Activated CD4-positive, alpha-beta T cell treated with anti-CD3 and anti-CD28 coated beads, Interleukin-10, Interleukin-2, amounts not matched to agents 100 ng/mL and 50 ng/mL, durations not matched to agents 16 hours and 8 hours (primary cell): ENCODE results near the gene AIPL1.

Source experiments
- DNase-seq: peaks from one replicate; pipeline ENCODE4 v3.0.0-alpha.2; 2020

AIPL1 gene

DNA sequence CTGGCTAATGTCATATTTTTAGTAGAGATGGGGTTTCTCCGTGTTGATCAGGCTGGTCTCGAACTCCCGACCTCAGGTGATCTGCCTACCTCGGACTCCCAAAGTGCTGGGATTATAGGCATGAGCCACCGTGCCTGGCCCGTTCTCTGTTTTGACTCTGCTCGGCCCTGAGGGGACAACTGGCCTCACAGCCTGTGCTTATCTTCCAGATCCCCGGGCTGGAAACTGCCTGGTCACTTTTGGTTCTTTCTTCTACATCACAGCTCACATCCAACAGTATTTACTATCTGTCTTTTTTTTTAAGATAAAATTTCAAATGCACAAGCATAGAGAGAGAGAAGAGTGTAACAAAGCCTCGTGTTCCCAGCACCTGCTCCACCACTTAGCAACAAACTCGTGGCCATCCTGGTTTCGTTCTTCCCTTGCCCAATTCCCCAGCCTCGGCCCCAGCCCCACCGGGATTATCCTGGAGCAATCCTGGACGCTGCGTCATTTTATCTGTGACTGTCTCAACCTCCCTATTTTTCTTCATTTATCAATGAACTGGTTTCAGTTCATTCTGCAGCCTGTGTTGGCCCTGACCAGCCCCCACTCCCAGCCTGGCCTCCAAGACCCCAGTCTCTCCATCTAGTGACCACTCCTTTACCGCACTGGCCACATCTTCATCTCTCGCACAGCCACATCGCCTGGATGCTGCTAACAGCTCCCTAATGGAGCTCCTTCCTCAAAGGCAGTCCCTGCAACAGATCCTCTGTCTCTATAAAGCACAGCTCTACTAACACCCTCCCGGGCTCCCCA lies 30.5 kb upstream of the AIPL1 start:
- DNase-seq = no peak

DNA sequence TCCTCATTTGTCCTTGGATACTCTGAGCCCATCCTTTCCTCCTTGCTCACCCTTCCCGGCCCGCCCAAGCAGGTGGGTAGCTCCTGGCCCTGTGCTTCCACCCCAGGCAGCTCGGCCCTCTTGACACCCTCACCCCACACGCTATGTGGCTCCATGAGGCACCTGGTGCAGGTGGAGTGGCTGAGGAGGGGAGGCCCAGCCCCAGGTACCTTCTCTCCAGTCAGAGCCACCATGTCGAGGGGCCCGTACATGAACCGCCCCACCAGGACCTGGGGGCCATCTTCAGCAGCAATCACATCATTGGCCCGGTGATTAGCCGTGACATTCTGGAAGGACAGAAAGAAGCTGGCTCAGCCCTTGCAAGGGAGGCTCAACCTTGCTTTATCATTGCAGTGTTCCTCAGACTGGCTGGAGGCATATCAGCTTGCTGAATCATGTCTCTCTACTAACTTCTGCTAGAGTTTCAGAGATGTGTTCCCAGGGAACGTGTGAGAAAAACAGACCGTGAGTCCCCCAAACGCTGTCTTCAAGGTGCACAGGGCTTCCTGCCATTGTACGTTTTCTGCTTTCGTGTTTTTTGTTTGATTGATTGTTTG lies 29.6 kb upstream of the AIPL1 start:
- no peak for DNase-seq

DNA sequence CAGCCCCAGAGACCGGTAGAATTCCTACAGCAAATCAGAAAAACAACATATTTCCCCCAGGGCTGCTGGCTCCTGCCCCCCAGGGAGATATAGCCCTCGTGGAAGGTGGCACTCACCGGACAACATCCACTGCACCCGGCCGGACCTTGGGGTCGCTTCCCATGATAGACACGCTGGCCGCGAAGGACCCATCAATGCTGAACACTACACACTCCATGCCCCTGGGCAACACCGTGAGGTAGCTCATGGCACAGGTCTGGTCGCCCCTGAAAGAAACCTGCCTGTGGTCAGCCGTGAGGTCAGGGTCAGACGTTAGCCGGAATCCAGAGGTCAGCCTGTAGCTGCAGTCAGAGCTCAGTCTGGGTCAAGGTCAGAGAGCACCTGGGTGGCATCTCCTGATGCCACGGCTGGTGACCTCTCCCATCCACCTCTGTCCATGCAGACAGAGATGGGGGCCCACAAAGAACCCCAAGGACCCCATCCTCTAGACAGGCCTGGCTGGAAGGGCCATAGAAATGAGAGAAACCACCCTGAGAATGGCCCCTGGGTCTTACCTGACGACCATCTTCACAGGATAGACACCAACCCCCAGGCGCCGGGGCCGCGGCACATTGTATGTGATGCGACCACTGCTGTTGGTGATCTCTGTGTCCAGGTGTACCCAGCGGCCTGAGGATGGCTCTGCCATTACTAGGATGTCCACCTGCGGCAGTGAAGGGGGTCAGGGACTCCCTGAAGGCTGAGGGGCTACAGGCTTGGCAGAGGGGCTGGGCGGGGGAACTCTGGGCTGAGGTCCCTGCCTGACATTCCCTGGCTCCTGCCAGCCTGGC lies 28.9 kb upstream of the AIPL1 start:
- DNase-seq = no peak

DNA sequence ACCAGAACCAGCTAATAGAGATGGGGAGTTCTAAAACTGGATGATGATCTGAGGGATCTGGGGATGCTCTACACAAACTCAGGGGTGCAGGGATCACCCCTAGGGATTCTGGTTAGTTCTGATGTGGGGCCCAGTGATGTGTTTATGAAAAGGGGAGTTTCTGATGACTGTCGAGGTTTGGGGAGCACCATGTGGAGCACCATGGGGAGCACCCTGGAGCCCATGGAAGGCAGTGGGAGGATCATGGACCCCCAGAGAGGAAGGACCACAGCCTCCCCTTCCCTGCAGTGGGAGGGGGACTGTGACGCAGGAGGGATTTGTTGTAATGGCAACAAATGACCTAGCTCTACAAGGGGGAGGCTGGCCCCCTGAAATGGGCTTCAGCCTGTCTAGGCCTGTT lies 27.8 kb upstream of the AIPL1 start:
- DNase-seq = no peak

DNA sequence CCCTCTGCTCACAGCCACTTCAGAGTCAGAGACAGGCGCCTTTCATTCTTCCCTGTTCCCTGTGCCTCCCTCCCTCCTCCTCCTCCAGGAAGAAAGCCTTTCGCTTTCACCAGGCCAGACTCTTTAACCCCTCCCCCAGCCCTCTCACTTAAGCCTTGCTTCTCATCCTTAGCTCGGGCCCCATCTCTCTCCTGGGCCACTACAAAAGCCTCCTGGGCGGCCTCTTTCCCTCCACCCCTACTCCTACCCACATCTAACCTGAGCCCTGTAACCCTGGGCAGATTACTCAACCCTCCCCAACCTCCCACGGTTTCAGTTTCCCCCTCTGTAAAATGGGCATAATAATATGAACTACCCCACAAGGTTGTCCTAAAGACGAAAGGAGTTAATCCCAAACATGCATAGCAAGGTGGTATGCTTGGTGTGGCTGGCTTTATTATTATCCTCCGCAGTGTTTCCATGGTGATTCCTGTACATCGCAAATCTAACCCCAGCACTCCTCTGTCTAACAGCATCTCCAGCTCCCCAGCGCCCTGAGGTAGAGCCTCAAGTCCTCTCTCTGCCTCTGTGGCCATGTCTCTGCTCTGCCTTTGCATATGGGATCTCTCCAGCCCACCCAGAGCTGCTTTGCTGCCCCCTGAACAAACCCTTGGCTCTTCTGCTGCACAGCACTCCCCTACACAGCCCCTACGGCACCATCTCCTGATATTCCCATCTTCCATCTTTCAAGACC lies 27.0 kb upstream of the AIPL1 start:
- peak; percentile 42 for DNase-seq

DNA sequence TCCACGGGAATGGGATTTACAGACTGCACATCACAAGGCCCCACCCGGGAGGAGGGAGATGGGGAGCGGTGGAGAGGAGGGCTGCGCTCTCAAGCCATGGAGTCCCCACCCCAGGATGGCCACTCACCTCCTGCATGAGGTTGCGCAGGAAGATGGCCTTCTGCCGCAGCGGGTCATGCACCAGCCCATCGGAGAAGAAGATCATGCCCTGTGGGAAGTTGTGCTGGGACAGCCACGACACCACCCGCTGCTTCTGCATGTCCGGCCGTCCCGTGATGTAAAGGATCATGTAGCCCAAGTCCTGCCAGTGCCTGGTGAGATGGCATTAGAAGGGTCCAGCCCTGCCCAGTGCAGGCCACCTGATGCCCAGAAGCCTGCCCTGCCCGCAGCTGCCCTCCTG lies 26.3 kb upstream of the AIPL1 start:
- no peak for DNase-seq

DNA sequence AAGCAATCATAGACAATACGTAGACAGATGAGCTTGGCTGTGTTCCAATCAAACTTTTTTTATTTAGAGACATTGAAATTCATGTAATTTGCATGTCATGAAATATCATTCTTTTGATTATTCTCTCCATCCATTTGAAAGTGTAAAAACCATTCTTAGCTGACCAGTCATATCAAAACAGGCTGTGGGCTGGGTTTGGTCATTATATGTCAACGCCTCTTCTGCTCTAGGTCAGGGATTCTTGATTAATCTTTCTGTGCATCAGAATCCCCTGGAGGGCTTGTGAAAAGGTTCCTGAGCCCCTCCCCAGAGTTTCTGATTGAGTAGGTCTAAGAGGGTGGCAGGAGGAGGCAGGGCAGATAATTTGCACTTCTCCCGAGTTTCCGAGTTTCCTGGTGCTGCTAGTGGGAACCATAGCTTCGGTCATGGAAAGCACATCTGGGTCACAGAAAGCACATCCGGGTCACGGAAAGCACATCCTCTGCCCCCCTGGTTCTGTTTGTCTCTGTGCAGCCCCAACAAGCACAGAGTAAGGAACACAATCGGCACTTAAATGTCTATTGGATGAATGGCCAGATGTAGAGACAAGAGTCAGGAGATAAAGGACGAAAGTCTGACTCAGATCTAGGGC lies 25.7 kb upstream of the AIPL1 start:
- peak; percentile 33 for DNase-seq

DNA sequence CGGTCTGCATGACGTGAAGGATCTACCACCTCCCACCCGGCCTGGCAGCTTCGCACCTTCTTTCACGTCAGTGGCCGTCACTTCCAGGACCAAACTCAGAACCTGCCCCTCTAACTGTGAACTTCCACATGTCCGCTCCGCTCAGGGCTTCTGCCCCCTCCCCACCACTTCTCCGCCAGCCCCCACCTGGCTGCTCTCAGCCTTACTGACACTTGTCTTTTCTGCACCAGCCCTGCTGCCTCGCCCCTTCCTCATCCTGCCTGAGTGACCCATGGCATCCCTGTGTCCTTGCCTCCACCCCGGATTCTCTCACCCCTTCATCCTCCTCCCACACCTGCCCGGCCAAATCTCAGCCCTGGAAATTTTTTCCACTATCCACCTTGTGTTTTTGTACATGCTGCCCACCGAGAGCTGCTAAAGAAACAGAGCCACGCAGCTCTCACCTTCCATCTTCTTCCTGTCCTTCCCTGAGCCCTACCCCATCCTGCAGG lies 23.6 kb upstream of the AIPL1 start:
- DNase-seq = no peak

DNA sequence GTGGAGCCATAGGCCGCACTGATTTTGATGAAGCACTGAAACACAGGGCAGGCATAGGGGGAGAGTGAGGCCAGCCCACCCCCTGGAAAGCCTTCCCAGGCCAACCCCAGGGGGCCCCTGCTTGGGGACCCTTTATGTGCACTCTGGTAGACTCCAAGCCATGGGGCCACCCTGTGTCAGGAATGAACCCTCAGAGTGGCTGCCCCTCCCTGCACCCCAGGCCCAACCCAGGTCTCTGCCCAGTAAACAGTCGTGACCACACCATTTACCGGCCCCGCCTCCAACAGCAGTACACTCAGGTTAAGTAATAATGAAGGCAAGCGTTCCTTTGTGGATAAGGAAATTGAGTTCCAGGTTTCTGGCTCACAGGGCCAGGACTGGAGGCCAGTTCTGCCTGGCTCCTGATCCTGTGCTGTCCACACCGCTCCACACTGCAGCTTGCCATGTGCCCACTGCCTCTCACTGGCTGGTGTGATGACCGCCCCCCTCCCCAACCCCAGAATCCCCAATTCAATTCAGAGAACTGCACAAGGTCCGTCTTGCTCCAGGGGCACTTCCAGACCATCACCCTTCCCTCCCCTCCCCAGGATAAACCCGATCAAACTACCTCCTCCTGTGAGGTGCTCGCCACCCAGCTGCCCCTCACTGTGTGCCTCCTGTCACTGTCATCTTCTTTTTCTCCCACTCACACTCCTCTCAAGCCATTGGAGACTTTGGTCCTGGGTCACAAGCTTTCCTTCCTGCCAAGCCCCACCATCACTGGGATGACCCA lies 23.0 kb upstream of the AIPL1 start:
- no peak for DNase-seq

DNA sequence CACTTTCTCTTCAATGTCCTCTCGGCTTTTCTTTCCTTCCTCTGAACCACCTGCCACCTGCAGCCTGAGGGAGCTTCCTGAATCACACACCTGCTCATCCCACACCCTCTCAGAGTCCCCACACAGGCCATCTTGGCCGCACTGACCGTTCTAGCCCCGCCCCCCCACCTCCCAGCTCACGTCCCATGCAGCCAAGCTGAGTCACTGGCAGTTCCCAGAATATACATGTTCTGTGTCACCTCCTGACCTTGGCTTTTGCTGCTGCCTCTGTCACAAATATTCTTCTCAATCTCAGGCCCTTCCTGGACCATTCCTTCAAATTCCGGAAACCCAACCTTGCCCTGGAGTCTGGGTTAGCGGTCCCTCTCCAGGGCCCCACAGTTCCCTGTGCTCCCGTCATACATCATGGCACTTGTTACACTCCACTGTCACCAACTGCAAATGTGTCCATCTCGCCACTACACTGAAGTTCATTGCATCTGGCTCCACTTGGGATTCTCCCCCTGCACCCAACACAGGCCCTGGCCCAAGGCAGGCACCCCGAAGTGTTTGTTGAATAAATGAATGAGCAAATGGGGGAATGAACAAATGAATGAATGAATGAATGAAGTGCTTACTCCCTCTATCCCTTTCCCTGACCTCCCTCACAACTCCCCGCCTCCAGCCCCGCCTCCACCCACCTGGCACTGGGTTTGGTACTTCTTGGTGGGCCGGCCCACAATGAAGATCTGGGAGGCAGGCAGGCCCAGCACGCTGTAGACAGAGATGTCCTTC lies 22.2 kb upstream of the AIPL1 start:
- no peak for DNase-seq

DNA sequence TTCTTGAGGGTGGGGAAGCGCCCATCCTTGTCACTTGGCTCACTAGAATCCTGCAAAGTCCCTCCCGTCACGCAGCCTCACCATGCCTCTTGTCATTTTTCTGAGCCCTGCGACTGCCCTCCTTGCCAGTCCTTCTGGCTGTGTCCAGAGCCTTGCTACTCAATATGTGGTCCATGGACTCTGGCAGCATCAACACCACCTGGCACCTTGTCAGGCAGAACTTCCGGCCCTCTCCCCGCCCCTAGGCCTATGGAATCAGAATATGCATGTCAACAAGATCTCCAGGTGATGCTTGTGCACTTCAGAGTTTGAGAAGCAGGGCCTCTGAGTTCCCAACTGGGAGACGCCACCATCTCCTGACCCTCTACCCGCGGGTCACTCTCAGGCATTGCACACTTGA lies 21.4 kb upstream of the AIPL1 start:
- no peak for DNase-seq

DNA sequence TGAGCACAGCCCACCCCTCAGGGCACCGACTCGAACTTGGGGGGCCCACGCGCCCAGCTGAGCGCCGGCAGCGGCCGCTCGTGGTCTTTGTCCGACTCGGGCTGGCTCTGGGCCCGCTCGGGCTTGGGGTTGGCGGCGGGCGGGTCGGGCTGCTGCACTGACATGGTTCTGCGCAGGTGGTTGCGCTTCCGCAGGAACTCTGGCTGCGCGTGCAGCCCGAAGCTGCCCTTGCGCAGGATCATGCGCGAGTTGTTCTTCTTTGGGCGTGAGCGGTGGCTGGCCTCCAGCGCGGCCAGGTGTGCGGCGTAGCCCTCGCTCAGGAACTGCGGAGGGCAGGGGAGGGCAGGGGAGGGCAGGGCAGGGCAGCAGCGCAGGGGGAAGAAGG lies 20.4 kb upstream of the AIPL1 start:
- DNase-seq = peak; percentile 18

DNA sequence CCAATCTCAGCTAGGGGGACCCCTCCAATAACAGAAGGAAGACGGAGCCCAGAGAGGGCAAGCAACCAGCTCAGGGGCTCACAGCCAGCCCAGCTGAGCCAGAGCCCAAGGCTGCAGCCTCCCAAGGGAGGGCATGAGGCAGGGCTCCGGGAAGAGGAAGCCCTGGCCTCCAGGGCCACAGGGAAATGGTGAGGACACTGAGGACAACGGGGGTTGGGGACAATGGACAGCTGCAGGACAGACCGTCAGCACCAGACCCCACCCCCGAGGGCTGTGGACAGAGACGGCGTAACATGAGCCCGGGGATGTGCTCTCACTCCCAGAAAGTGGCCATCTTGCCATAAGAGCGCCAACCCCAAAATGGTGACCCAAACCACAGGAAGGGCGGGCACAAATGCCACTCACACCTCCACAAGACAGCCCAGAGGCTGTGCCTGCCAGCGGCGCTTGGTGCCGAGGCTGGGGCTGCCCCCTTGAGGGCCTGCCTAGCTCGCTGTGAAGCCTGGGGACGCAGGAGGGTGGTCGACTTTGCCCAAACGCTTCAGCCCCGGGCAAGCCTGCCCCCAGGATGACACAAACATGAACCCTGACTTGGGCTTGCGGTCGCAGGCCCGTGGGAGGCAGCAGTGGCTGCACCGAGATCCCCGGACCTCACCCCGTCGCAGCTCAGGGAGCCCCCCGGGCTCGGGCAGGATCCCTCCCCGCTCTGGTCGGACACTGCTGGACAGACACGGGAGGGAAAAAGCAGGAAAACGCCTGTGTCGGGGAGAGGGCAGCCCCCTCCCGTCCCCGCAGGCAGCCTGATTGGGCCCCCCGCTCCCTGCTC lies 19.8 kb upstream of the AIPL1 start:
- DNase-seq = no peak

DNA sequence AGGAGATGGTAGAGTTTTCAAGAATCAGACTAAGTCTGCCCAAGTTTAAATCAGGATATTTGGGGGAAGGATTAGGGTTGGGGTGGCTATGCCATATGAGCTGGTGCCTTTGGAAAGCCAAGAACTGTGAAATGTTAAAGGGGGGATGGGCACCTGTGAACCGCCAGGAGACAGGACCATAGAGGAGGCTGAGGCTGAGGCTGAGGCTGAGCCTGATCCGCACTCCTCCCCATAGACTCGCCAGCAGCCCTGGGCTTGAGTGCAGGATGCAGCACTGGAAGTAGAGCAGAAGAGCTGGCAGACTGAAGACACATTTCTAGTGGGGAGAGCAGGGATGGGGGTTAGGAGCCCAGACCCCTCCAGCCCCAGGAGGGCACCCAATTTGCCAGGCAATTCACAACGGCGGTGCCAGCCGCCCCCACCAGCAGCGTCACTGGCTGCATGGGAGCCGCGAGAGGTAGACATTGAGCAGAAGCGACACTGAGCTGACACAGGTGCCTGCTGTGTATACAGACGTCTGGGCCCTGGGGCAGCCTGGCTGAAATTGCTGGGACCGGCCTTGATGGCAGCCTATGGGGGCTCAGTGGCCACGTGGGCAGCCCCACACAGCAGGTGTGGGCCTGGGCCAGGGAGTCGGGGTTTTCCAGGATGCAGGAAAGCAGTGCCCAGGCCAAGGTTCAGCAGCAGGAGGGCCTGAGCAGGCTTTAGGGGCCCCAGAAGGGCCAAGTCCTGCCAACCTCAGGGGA lies 18.5 kb upstream of the AIPL1 start:
- DNase-seq = no peak

DNA sequence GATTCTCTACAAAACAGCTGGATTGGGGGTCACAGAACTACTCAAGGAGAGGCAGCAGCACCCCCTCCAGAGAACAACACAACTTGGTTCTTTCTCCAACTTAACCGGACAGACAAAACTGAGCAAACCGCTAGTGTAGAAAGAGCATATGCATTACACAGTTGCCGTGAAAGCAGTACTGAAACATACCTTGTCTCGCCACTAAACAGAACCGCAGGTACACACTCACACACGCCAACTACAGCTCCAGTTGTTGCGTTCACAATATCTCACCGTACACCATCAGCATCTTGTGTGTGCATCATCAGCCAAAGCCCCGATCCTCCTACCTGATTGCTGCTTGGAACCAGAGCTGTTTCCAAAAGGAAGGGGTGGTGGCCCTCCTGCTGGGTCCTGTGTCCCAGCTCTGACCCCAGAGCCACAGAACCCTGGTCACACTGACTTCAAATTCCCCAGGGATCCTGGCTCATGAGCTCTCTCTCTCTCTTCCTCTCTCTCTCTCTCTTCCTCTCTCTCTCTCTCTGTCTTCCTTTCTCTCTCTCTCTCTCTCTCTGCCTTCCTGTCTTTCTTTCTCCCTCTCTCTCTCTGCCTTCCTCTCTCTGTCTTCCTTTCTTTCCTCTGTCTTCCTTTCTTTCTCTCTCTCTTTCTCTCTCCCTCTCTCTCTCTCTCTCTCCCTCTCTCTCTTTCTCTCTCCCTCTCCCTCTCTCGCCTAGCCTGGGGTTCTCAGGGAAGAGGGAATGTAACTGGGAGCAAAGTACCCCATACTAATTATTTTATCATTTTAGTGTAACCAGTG lies 17.7 kb upstream of the AIPL1 start:
- no peak for DNase-seq

DNA sequence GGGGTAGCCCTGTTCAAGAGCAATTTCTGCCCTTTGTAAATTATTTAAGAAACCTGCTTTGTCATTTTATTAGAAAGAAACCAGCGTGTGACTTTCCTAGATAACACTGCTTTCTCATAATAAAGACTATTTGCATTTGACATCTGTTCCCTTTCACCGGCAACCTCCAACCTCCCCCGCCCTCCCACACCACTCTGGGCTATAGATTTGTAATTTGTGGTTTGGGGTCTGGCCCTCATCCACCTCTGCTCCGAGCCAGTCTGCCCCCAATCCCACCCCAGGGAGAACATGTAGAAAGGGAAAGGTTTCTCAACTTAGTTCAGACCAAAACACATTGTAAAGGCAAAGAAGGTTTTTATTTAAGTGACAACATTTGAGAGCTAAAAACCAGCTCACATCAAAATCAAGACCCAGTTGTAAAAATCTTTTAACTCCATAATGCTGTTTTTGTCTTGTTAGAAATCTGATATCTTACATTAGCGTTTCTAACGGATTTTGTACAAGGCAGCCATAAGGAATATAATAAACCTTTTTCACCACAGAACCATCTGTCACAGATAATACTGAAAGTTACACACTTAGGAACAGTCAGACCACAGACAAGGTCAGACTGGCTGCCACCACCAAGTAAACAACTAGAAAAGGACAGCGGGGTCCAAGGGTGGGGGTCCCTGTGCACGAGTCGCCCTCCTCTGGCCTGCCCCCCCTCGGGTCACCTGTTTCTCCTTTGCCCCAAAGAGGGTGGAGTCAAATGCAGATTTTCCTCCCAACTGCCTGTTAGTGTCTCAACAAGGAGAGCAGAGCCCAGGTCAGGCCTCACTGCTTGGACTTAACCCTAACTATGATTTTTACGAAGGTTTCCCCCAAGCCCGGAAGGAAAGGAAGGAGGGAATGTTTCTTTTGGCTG lies 16.3 kb upstream of the AIPL1 start:
- no peak for DNase-seq

DNA sequence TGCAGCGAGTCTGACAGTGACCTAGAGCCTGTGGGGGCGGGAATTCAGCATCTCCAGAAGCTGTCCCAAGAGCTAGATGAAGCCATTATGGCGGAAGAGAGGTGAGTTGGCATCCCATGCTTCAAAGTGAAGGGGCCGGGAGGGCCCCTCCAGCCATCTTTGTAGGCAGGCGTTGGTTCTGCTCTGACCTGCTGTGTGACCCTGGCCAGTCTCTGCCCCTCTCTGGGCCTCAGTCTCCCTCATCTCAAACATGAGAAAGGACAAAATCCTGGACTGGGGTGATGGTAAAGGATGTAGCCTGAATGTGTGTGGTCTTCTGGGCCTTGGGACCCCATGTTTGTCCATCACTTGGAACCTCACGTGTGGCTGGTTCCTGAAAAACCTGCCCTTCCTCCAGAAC lies 14.4 kb upstream of the AIPL1 start:
- no peak for DNase-seq
